Kidney epithelial cell (primary cell): ENCODE data around the gene IL1RL1. TPM values are rescaled to one million over a fixed set of nuclear protein-coding genes. Genes with fewer than 3 reads are reported as not detected.

Experiments
- DNase-seq: peaks from one replicate; pipeline ENCODE4 v3.0.0-alpha.2; 2010; ENCODE audit warnings: low read depth
- H3K27me3 ChIP-seq: 2 replicates; pipeline ENCODE4 v1.6.0; 2011; ENCODE audit warnings: low read length; ENCODE audit not compliant: control insufficient read depth, insufficient read depth
- H3K36me3 ChIP-seq: 2 replicates; pipeline ENCODE4 v1.5.1; 2011; ENCODE audit warnings: low read length; ENCODE audit not compliant: control insufficient read depth, insufficient read depth
- H3K4me3 ChIP-seq: 2 replicates; pipeline ENCODE4 v1.5.1; 2011; ENCODE audit warnings: low read depth, mild to moderate bottlenecking, control low read depth, low read length
- CTCF ChIP-seq: IDR thresholded peaks from 2 replicates; pipeline ENCODE4 v1.5.1; 2011; ENCODE audit warnings: mild to moderate bottlenecking, moderate library complexity, low read length, control low read depth, inconsistent platforms; ENCODE audit not compliant: insufficient read depth, poor library complexity, severe bottlenecking
- total RNA-seq: library from RNA; depleted of rRNA; stranded (reverse); fragments of >200 nt; gene quantifications from 2 replicates; pipeline ENCODE4 v1.2.3, GENCODE V29; 2015

Gene IL1RL1
- total RNA-seq, 1 donor from 2014 or later, result 5.1 TPM

- Histone ChIP-seq H3K36me3 (no peaks in the 10 kb centered on the region), H3K27me3 (no peaks in the 10 kb centered on the region), H3K4me3 (no peak overlapping the region)
- DNase-seq, result no peak
- TF ChIP-seq CTCF, result no peak
Measured at GRCh38 chr2:102340778-102341177, 29.4 kb downstream of the IL1RL1 start.

GRCh38 chr2:102342888-102343287 lies 31.5 kb downstream of the IL1RL1 start:
- no peak overlapping the region for H3K4me3 ChIP-seq
- no peak for TF ChIP-seq CTCF
- no peak for DNase-seq
- H3K27me3 ChIP-seq, result no peaks in the 10 kb centered on the region
- H3K36me3 ChIP-seq, result no peaks in the 10 kb centered on the region

GRCh38 chr2:102344397-102344796 lies 33.0 kb downstream of the IL1RL1 start:
- TF ChIP-seq CTCF, result no peak

GRCh38 chr2:102345329-102345920 lies 34.1 kb downstream of the IL1RL1 start:
- no peaks in the 10 kb centered on the region for H3K36me3 ChIP-seq
- no peak for TF ChIP-seq CTCF
- H3K27me3 ChIP-seq, result no peaks in the 10 kb centered on the region
- DNase-seq, result no peak
- no peak overlapping the region for H3K4me3 ChIP-seq

More at GRCh38 chr2:102344397-102344796, 33.0 kb downstream of the IL1RL1 start:
- Histone ChIP-seq H3K27me3 (no peaks in the 10 kb centered on the region), H3K4me3 (no peak overlapping the region), H3K36me3 (no peaks in the 10 kb centered on the region)
- no peak for DNase-seq

GRCh38 chr2:102346381-102347130 lies 35.2 kb downstream of the IL1RL1 start:
- H3K4me3 ChIP-seq, result no peak overlapping the region
- DNase-seq, result no peak
- no peaks in the 10 kb centered on the region for H3K36me3 ChIP-seq
- no peaks in the 10 kb centered on the region for H3K27me3 ChIP-seq
- no peak for TF ChIP-seq CTCF
